Nephron (organoid): ENCODE results near the gene MS4A15.

Experiments
- H3K27ac Mint-ChIP-seq, 3 experiments: 2 replicates each; pipeline ENCODE4 v1.8.0; 2020; ENCODE audit warnings: mixed read lengths in 3 of 3, mild to moderate bottlenecking in 2 of 3, moderate library complexity in 1 of 3
- H3K27me3 Mint-ChIP-seq: 2 replicates; pipeline ENCODE4 v1.8.0; 2021; ENCODE audit warnings: low read depth, mild to moderate bottlenecking, moderate library complexity, mixed read lengths
- H3K36me3 Mint-ChIP-seq: 2 replicates; pipeline ENCODE4 v1.8.0; 2020; ENCODE audit warnings: low read depth, mixed read lengths
- H3K4me1 Mint-ChIP-seq: 2 replicates; pipeline ENCODE4 v1.8.0; 2020; ENCODE audit warnings: mixed read lengths
- H3K4me3 Mint-ChIP-seq, 3 experiments: 2 replicates each; pipeline ENCODE4 v1.8.0; 2020; ENCODE audit warnings: mild to moderate bottlenecking in 3 of 3, mixed read lengths in 3 of 3, moderate library complexity in 2 of 3
- H3K9me3 Mint-ChIP-seq: 2 replicates; pipeline ENCODE4 v1.8.0; 2020; ENCODE audit warnings: mixed read lengths
- CTCF ChIP-seq, 3 experiments: fragments of 200-600 bp; sonication (generic); IDR thresholded peaks; one replicate each; pipeline ENCODE4 v1.5.0; 2021; ENCODE audit warnings: antibody characterized with exemption in 3 of 3; ENCODE audit not compliant: unreplicated experiment in 3 of 3

The MS4A15 gene

GRCh38 chr11:60718524-60719316, 37.9 kb upstream of the MS4A15 start:
- no peak overlapping the region for H3K27ac Mint-ChIP-seq
- no peaks in the 10 kb centered on the region for H3K4me1 Mint-ChIP-seq
- no peaks in the 10 kb centered on the region for H3K36me3 Mint-ChIP-seq
- H3K9me3 Mint-ChIP-seq, result peaks cover 3% of the 10 kb centered on the region
- H3K27me3 Mint-ChIP-seq, result peaks cover 15% of the 10 kb centered on the region
- TF ChIP-seq CTCF (IDR thresholded peaks at IDR 0.05; ENCODE audit: unreplicated experiment in 3 of 3), result no peak
- no peak overlapping the region for H3K4me3 Mint-ChIP-seq

- Mint-ChIP-seq H3K9me3 (peaks cover 3% of the 10 kb centered on the region), H3K4me3 (no peak overlapping the region), H3K4me1 (no peaks in the 10 kb centered on the region), H3K27ac (no peak overlapping the region), H3K36me3 (no peaks in the 10 kb centered on the region), H3K27me3 (peaks cover 15% of the 10 kb centered on the region)
- TF ChIP-seq CTCF (IDR thresholded peaks at IDR 0.05; ENCODE audit: unreplicated experiment in 3 of 3), result no peak
Observed at GRCh38 chr11:60719391-60719790, 37.3 kb upstream of the MS4A15 start.

GRCh38 chr11:60720460-60720859, 36.2 kb upstream of the MS4A15 start:
- Mint-ChIP-seq H3K4me3 (no peak overlapping the region), H3K36me3 (no peaks in the 10 kb centered on the region), H3K27me3 (peaks cover 15% of the 10 kb centered on the region), H3K27ac (no peak overlapping the region), H3K4me1 (no peaks in the 10 kb centered on the region), H3K9me3 (peaks cover 3% of the 10 kb centered on the region)
- no peak for TF ChIP-seq CTCF (IDR thresholded peaks at IDR 0.05; ENCODE audit: unreplicated experiment in 3 of 3)

GRCh38 chr11:60724420-60724819, 32.2 kb upstream of the MS4A15 start, which contains the start of gene MS4A18:
MS4A18 (plus strand) TSS chr11:60724720.
- peaks cover under 1% of the 10 kb centered on the region for H3K9me3 Mint-ChIP-seq
- no peak for TF ChIP-seq CTCF (IDR thresholded peaks at IDR 0.05; ENCODE audit: unreplicated experiment in 3 of 3)
- peaks cover 14% of the 10 kb centered on the region for H3K27me3 Mint-ChIP-seq
- H3K4me1 Mint-ChIP-seq, result no peaks in the 10 kb centered on the region
- no peaks in the 10 kb centered on the region for H3K36me3 Mint-ChIP-seq
- no peak within 1 kb of the TSS for H3K27ac Mint-ChIP-seq
- H3K4me3 Mint-ChIP-seq, result no peak within 1 kb of the TSS

- Mint-ChIP-seq H3K36me3 (no peaks in the 10 kb centered on the region), H3K27ac (no peak overlapping the region), H3K4me1 (no peaks in the 10 kb centered on the region), H3K4me3 (no peak overlapping the region), H3K27me3 (peaks cover 20% of the 10 kb centered on the region), H3K9me3 (no peaks in the 10 kb centered on the region)
- TF ChIP-seq CTCF (IDR thresholded peaks at IDR 0.05; ENCODE audit: unreplicated experiment in 3 of 3), result no peak
Observed at GRCh38 chr11:60725592-60725991, 31.1 kb upstream of the MS4A15 start.

- H3K27ac Mint-ChIP-seq, result no peak overlapping the region
- peaks cover 13% of the 10 kb centered on the region for H3K27me3 Mint-ChIP-seq
- H3K36me3 Mint-ChIP-seq, result no peaks in the 10 kb centered on the region
- H3K4me3 Mint-ChIP-seq, result no peak overlapping the region
- H3K9me3 Mint-ChIP-seq, result no peaks in the 10 kb centered on the region
- H3K4me1 Mint-ChIP-seq, result peaks cover 5% of the 10 kb centered on the region
- no peak for TF ChIP-seq CTCF (IDR thresholded peaks at IDR 0.05; ENCODE audit: unreplicated experiment in 3 of 3)
Observed at GRCh38 chr11:60731586-60731985, 25.1 kb upstream of the MS4A15 start.
